GM19438 (cell line): ENCODE measurements around the gene PLCG2.
"Not testable (repeated sequence)": the region's sequence is repeated elsewhere in the genome, so short reads cannot be mapped to it uniquely, and the experiment has no call there.

Source experiments
- ATAC-seq: cut with Tn5 transposase; IDR thresholded peaks from one replicate; pipeline ENCODE4 v1.9.1; 2021; ENCODE audit warnings: low read depth; ENCODE audit not compliant: unreplicated experiment

Gene PLCG2

GRCh38 chr16:81752876-81753227 lies 26.2 kb upstream of the PLCG2 start:
- ATAC-seq: no peak

- ATAC-seq: no peak
Observed at GRCh38 chr16:81754858-81755257, 24.2 kb upstream of the PLCG2 start.

- ATAC-seq: no peak
Observed at GRCh38 chr16:81755915-81756614, 23.0 kb upstream of the PLCG2 start.

GRCh38 chr16:81756615-81757356 lies 22.3 kb upstream of the PLCG2 start:
- no peak for ATAC-seq

- no peak for ATAC-seq
Observed at GRCh38 chr16:81758376-81758775, 20.7 kb upstream of the PLCG2 start.

- ATAC-seq: not testable (repeated sequence)
Observed at GRCh38 chr16:81762322-81762721, 16.8 kb upstream of the PLCG2 start.

GRCh38 chr16:81765111-81765919 lies 13.8 kb upstream of the PLCG2 start:
- no peak for ATAC-seq

- ATAC-seq: no peak
Observed at GRCh38 chr16:81765969-81766368, 13.1 kb upstream of the PLCG2 start.

GRCh38 chr16:81767987-81768592 lies 11.0 kb upstream of the PLCG2 start:
- no peak for ATAC-seq

GRCh38 chr16:81770008-81770407 lies 9.1 kb upstream of the PLCG2 start:
- no peak for ATAC-seq

- no peak for ATAC-seq
Observed at GRCh38 chr16:81774348-81774747, 4.7 kb upstream of the PLCG2 start.

- no peak for ATAC-seq
Observed at GRCh38 chr16:81775570-81775969, 3.5 kb upstream of the PLCG2 start.

- ATAC-seq: no peak
Observed at GRCh38 chr16:81778231-81778630, 860 bp upstream of the PLCG2 start.

GRCh38 chr16:81779536-81780320 lies 637 bp downstream of the PLCG2 start:
- peak; percentile 15 for ATAC-seq

- ATAC-seq: no peak
Observed at GRCh38 chr16:81780350-81780749, 1.3 kb downstream of the PLCG2 start.

- ATAC-seq: no peak
Observed at GRCh38 chr16:81782236-81782635, 3.1 kb downstream of the PLCG2 start.

GRCh38 chr16:81784072-81784795 lies 5.1 kb downstream of the PLCG2 start:
- no peak for ATAC-seq

- no peak for ATAC-seq
Observed at GRCh38 chr16:81785138-81785924, 6.2 kb downstream of the PLCG2 start.

- ATAC-seq: no peak
Observed at GRCh38 chr16:81786321-81786720, 7.2 kb downstream of the PLCG2 start.
